GM10266 (cell line): ENCODE measurements around the gene CCDC102B.
"Not testable (repeated sequence)": the region's sequence is repeated elsewhere in the genome, so short reads cannot be mapped to it uniquely, and the experiment has no call there.

Experiments
- DNase-seq: peaks from one replicate; pipeline ENCODE4 v3.0.0; 2012; ENCODE audit errors: extremely low spot score
- CTCF ChIP-seq: IDR thresholded peaks from 2 replicates; pipeline ENCODE4 v1.5.1; 2012; ENCODE audit warnings: mild to moderate bottlenecking, low read depth; ENCODE audit not compliant: control insufficient read depth, insufficient read depth; ENCODE audit errors: missing control alignments

The CCDC102B gene

GRCh38 chr18:68985172-68985820, 187.4 kb downstream of the CCDC102B start:
- TF ChIP-seq CTCF: no peak
- no peak for DNase-seq

GRCh38 chr18:68991286-68991685, 193.4 kb downstream of the CCDC102B start:
- DNase-seq: peak; percentile 6
- TF ChIP-seq CTCF: no peak

GRCh38 chr18:68992719-68993482, 195.0 kb downstream of the CCDC102B start:
- no peak for DNase-seq
- TF ChIP-seq CTCF: no peak

- DNase-seq: no peak
- no peak for TF ChIP-seq CTCF
Measured at GRCh38 chr18:68995675-68996074, 197.8 kb downstream of the CCDC102B start.

GRCh38 chr18:68997845-68998244, 200.0 kb downstream of the CCDC102B start:
- no peak for DNase-seq
- no peak for TF ChIP-seq CTCF

GRCh38 chr18:69000366-69000765, 202.5 kb downstream of the CCDC102B start:
- no peak for TF ChIP-seq CTCF
- no peak for DNase-seq

GRCh38 chr18:69002233-69002632, 204.4 kb downstream of the CCDC102B start:
- TF ChIP-seq CTCF: peak; percentile 6
- no peak for DNase-seq

- DNase-seq: not testable (repeated sequence)
Measured at GRCh38 chr18:69006212-69006611, 208.3 kb downstream of the CCDC102B start.
